Glomerular visceral epithelial cell (primary cell): ENCODE data around the gene FKTN.

Source experiments
- DNase-seq: peaks from one replicate; pipeline ENCODE4 v3.0.0-alpha.2; 2016; ENCODE audit errors: extremely low spot score

The FKTN gene

GRCh38 chr9:105678163-105678562 lies 120.2 kb downstream of the FKTN start:
- DNase-seq, result no peak

DNA sequence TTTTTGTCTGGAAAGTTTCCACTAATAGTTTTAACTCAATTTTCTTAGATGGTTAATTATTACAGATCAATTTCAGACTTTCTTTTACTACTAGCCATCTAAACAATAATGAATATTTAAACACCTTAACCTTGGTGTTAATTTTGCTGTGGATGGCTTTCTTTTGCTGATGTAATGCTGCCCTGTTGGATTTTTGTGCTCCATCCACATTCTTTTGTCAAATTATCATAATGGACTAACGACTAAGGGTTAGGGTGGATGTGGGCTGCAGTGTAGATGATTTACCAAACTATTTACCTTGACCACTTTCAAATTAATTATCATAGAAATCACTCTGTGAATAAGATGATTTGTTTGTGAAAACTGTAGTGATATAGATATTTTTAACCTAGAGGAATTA lies 120.8 kb downstream of the FKTN start:
- DNase-seq, result no peak

DNA sequence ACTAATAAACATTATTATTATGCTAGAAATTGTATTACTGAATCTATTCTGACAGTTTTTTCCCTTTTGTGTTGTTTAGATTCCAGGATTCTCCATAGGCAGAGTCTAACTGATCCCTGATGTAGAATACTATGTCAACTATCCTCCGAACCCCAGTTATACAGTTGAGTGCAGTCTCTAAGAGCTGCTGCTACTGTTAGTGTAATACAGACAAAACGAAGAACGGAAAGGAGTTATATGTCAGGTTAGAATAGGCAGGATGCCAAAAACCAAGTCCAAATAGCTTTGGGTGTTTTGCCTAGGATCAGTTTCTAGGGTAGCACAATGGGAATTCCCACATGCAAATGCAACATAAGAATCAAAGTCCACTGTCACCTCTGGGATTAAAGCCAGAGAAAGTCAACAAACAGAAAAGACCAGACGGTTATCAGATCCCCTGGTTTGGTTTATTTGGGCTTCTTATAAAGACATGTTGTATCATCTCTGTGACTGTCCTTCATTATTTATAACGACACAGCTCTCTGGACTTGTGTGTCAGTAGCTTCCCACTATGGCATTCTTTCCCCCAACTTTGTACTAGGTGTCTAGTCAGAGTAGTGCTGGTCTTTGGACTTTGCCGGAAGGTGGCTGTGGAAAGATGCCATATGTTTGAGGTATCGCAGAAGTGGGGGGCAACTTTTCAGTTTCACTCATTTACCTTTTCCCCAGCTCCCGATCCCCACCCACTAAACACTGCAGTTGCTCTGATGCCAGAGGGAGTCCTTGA lies 121.5 kb downstream of the FKTN start:
- no peak for DNase-seq

GRCh38 chr9:105681313-105681712 lies 123.4 kb downstream of the FKTN start:
- DNase-seq, result no peak

GRCh38 chr9:105681724-105682123 lies 123.8 kb downstream of the FKTN start:
- no peak for DNase-seq

DNA sequence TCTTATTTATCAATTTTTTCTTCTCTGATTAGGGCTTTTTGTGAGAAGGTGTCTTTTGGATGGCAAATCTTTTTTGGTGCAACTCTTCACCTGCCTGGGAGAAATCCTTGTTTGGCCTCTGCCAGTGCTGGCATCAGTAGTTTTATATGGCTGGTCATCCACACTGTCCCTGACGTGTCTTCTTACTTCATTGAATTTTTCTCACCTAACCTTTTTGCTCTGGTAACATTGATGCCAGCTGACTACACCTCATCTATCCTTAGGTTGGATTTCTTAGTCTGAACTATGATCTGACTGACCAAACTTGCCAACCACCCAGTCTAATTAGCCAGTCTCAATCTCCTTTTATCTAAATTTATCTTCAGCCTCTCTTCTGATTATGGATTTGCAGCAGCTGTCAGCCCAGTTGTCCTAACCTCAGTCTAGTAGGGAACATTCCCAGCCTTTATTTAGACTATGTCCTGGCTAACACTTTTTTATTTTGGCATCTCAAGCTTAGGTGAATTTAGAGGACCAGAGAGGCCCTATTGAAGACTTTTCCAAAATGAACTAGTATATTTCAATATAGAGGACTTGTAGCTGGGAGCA lies 125.9 kb downstream of the FKTN start:
- no peak for DNase-seq

GRCh38 chr9:105686936-105687335 lies 129.0 kb downstream of the FKTN start:
- no peak for DNase-seq
